Transverse colon (tissue), 3 donors: Measurements from ENCODE around the gene RABGAP1L.

Experiments used
- CTCF ChIP-seq, 5 experiments: fragments of 200-600 bp in 3 of 5; fragments of 450-650 bp in 2 of 5; sonication (generic) in 3 of 5; IDR thresholded peaks; 1 replicate in 2 of 5; 2 replicates in 3 of 5; pipeline ENCODE4 v1.5.1; 2016 to 2017; ENCODE audit warnings: antibody characterized with exemption in 5 of 5, inconsistent platforms in 3 of 5, mild to moderate bottlenecking in 2 of 5, moderate library complexity in 1 of 5
- POLR2A ChIP-seq: fragments of 450-650 bp; IDR thresholded peaks from one replicate; pipeline ENCODE4 v1.6.1; 2016; ENCODE audit warnings: antibody characterized with exemption, mild to moderate bottlenecking, moderate library complexity

- TF ChIP-seq POLR2A (no peak), CTCF (IDR thresholded peaks at IDR 0.05) (no peak)
Measured at GRCh38 chr1:174230399-174230798, 71.1 kb downstream of the RABGAP1L start.
